SU-DHL-6 (cell line): ENCODE results near the gene DMD.

ENCODE experiments used
- CTCF ChIP-seq: fragments of 200-600 bp; sonication (generic); IDR thresholded peaks from one replicate; pipeline ENCODE4 v1.5.1; 2017; ENCODE audit warnings: antibody characterized with exemption, mild to moderate bottlenecking, low read length, moderate library complexity; ENCODE audit not compliant: insufficient read depth, poor library complexity, severe bottlenecking
- EZH2phosphoT487 ChIP-seq: fragments of 200-600 bp; sonication (generic), shearing (Covaris generic); conservative IDR thresholded peaks from 2 replicates; pipeline ENCODE4 v1.6.1; 2018; ENCODE audit warnings: mild to moderate bottlenecking, antibody characterized with exemption, low read length, moderate library complexity, mixed read lengths

GRCh38 chrX:31705816-31706215 is 1505.5 kb downstream of the DMD start:
- no peak for TF ChIP-seq CTCF
- TF ChIP-seq EZH2phosphoT487: no peak
